ENCODE measurements around the gene ADAT3.

The ADAT3 gene

GRCh38 chr19:1956868-1957492 lies 51.8 kb downstream of the ADAT3 start:
- no peak for DNase-seq (ENCODE audit: low read depth in 2 of 2)

DNA sequence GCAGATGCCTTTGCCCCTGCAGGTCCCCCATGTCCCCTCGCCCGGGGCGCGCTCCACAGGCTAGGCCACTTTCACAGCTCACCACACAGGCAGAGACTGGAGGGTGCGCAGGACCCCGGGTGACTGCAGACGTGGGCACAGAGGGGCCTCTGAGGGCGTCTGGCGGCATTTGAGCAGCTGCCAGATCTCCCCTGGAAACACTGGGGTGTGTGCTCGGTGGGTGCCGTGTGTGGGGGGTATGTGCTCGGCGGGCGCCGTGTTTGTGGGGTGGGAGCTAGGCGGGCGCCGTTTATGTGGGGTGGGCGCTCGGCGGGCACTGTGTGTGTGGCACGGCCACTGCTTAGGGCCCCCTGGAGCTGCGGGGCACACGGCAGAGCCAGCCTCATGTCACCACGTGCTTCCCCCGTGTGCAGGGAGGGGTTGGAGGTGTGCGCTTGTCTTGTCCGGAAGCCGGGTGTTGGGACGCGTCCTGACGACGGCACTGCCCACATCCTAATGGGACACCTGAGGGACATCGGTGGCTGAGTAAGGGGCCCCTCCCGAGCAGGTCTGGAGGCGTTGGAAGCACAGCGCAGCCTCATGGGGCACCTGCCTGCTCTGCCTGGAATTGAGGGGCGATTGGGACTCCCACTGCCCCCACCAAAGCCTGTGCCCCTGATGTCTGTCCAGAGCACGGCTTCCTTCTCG lies 52.5 kb downstream of the ADAT3 start:
- DNase-seq (ENCODE audit: low read depth in 2 of 2): no peak

- no peak for DNase-seq (ENCODE audit: low read depth in 2 of 2)
Observed at GRCh38 chr19:1959928-1960589, 54.9 kb downstream of the ADAT3 start.

DNA sequence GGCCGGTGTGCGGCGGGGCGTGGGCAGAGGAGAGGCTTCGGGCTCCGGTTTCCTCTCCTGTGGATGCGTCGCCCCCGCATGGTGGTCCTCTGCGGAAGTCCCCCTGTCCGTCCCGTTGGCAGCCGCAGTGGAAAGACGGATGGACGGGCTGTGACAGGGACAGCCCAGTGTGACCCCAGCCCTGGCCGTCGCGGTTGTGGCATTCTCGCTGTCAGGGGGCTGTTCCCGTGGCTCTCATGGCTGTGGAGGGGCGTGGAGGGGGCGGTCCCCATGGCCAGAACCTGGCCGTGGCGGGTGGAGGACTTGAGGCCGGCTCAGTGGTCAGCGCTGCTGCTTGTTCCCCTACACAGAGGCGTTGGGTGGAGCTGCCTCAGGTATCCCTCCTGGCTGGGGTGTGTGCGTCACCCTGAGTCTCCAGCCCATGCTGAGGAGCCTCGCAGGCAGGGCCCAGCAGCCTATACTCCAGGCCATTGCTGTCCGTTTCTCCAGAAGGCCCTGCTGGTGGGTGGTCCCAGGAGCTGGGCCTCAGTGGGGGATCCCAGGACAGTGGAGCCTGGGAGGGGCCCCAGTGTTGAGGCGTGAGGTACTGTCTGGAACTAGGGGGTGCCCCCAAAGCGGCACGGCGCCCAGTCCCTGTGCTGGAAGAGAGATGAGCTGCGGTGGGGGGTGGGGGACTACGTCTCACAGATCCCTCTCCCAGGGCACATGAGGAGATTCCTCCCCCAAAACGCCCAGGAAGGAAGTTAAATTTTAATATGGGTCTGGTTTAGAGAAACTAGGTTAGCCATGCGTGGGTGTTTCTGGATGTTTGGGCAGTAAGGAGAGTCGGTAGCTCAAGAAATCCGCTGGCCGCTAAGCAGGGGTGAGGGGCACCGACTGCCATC lies 56.0 kb downstream of the ADAT3 start:
- DNase-seq (ENCODE audit: low read depth in 2 of 2): no peak

DNA sequence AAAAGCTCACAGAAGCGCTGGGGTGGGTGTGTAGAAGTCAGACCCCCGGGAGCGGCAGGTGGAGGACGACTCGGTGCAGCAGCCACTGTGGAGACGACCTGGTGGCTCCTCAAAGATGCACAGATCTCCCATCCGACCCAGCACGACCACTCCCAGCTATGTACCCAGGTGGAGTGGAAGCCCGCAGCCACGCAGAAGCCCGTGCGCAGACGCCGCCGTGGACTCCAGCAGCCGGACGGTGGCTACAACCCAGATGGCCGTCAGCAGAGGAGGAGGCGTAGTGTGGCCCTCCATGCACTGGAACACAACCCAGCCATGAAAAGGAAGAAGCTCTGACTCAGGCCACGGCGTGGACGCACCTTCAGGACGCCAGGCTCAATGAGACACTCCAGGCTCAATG lies 57.5 kb downstream of the ADAT3 start:
- DNase-seq (ENCODE audit: low read depth in 2 of 2): no peak

Data from stimulated activated CD4-positive, alpha-beta T cell treated with anti-CD3 and anti-CD28 coated beads, Interleukin-1b, Interleukin-23, amount 100 ng/mL, for 1 hour (primary cell).